ENCODE data around the gene PIK3AP1.

DNA sequence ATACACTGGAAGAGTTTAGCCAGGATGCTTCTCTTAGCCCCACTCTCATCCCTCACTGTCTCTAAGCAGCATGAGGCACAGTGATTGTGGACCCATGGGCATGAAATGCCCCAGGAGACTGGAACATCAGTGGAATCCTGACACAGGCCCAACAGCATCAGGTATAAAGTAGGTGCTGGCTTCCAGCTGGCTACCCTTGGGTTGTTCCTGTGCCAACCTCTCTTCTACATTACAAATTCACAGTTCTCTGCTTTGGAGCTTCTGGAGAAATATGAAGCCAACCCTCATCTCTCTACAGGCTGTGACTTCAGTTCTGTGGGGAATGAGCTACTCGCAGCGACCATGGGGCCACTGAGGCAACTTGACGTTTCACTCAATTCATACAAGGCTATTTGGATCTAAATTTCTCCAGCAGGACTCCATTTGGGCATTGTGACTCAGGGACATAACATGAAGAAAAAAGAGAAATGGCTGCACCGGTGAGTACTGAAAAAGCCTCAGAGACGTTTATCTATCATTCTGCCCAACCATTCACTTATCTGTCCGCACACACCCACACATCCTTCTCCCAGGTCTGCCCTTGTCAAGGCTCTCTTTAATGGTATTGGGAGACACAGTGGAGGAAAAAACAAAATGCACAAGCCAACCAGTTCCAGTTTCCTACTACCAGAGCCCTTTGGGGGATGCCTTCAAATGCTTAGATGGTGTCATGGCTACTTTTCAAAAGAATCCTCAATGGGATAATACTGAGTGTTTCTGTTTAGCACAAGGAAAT lies 98.1 kb downstream of the PIK3AP1 start:
- TF ChIP-seq TCF12 (IDR thresholded peaks at IDR 0.05), result no peak
- no peak for TF ChIP-seq FOXM1 (IDR thresholded peaks at IDR 0.05; ENCODE audit: low read depth)
- TF ChIP-seq, protein P1, sequence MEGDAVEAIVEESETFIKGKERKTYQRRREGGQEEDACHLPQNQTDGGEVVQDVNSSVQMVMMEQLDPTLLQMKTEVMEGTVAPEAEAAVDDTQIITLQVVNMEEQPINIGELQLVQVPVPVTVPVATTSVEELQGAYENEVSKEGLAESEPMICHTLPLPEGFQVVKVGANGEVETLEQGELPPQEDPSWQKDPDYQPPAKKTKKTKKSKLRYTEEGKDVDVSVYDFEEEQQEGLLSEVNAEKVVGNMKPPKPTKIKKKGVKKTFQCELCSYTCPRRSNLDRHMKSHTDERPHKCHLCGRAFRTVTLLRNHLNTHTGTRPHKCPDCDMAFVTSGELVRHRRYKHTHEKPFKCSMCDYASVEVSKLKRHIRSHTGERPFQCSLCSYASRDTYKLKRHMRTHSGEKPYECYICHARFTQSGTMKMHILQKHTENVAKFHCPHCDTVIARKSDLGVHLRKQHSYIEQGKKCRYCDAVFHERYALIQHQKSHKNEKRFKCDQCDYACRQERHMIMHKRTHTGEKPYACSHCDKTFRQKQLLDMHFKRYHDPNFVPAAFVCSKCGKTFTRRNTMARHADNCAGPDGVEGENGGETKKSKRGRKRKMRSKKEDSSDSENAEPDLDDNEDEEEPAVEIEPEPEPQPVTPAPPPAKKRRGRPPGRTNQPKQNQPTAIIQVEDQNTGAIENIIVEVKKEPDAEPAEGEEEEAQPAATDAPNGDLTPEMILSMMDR (IDR thresholded peaks at IDR 0.05), result no peak
- TF ChIP-seq REST (IDR thresholded peaks at IDR 0.05; ENCODE audit: low read depth, low read length), result no peak
